ENCODE results near the gene TCFL5.

GRCh38 chr20:62809530-62810428 is 51.8 kb downstream of the TCFL5 start:
- TF ChIP-seq EZH2phosphoT487 (IDR thresholded peaks at IDR 0.05; ENCODE audit: insufficient read depth, low read depth) (no peak), EZH2 (IDR thresholded peaks at IDR 0.05; ENCODE audit: insufficient read depth, poor library complexity, severe bottlenecking) (no peak)

Measured in GM23248 (cell line).